Inferior parietal cortex (tissue), 1 donor: ENCODE results near the gene TNK2.
"Not testable (repeated sequence)": the region's sequence is repeated elsewhere in the genome, so short reads cannot be mapped to it uniquely, and the experiment has no call there.

Experiments used
- DNase-seq: peaks from one replicate; pipeline ENCODE4 v3.0.0-alpha.2; 2016; ENCODE audit errors: extremely low spot score

TNK2 gene

GRCh38 chr3:195850857-195851543, 57.4 kb downstream of the TNK2 start:
- DNase-seq: peak; percentile 95

DNA sequence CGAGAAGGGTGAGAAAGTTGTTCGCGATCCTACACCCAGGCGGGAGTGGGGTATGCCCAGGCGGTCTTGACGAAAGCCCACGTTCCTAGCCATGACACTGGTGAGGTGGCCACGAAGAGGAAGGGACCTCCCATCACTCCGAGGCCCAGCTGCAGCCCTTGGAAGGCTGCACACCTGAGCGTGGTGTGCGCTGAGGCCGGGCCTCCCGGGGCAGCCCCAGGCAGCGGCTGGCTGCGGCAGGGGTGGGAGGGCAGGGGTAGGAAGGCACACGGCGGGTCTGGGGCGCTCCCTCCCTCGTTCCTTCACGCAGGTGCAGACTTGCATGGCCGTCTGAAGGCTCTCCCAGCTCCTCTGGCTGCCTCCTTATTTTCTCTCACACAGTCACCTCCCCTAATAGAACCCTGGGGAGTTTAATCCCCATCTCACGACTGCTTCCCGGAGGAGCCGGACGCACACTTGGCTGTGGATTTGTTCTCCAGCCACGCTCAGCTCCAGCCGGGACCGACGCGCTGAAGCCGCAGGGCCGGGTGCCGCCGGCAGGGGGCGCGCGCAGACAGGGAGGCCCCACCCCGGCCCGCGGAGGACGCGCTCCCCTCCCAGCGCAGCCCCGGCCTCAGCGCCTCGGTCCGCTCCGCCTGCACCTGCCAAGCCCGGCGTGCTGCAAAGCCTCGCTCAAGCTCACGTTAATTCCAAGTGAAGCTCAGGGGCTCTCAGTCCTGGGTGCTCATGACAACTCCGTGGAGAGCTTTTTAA, 58.9 kb downstream of the TNK2 start:
- no peak for DNase-seq

GRCh38 chr3:195847055-195847950, 61.0 kb downstream of the TNK2 start:
- no peak for DNase-seq

GRCh38 chr3:195845483-195845882, 62.9 kb downstream of the TNK2 start:
- DNase-seq: no peak

GRCh38 chr3:195844671-195845218, 63.6 kb downstream of the TNK2 start:
- DNase-seq: no peak

DNA sequence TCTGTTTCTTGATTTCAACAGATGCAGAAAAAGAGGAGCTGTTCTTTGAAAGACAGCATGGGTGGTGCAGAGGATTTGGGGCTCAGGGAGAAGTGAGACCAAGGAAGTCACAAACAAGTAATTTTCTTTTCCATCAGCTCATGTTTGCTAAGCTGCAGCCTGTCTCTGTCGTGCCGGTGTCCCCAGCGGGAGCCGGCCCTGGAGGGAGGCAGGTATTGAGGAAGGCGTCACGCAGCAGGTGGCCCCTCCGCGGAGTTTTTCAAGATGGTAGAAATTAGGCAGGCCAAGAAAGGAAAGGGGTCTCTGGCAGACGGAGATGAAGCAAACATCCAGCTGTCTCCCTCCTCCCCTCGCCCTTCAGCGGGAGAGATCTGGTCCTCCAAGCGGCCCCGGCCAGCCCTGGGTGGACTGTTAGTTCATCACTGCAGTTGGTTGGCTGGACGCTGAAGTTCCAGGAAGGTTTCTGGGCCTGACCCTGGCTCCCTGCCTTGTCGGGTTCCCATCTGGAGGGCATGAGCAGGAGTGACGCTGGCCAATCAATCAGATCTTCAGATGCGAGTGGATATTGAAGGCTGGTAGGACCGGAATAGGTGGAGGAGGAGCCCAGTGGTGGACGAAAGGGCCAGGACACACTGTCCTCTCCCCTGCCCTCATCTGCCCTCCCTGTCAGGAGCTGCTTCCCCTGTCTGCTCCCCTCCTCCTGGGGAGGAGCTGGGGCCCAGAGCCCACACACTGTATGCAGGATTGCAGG, 68.9 kb downstream of the TNK2 start:
- no peak for DNase-seq

DNA sequence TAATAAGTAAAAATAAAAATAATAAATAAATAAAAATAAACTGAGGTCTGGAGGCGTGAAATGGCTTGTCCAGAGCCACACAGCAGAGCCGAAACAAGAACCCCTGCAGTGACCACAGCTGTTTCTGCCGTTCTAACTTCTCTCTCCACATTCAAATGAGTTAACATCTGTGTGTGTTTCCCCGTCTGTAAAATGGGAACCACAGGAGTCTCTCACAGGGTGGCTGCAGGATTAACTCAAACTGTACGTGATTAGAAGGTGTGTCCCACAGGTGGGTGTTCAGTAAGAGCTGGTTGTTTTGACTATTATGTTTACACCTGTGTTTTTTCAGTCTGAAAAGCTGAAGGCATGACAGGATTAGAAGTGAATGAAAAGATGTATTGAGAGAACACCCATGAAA, 69.6 kb downstream of the TNK2 start:
- no peak for DNase-seq

- DNase-seq: no peak
Observed at GRCh38 chr3:195836476-195837135, 71.7 kb downstream of the TNK2 start.

DNA sequence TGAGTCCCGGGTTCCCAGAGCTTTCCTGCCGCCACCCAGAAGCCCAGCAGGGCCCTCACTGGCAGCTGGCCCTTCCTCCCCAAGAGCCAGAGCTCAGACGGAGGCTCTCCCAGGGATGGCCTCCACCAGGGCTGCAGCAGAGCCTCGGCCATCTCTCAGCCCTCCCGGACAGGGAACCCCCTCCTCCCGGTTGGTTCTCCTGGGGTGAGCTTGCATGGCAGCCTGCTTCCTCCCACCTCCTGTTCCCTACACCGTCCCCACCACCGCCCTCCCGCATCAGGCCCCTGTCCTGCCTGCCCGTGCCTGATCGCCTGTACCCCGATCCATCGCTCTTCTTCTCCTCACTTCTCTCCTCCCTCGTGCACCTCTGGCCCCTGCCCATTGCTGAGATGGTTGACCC, 72.6 kb downstream of the TNK2 start:
- DNase-seq: no peak

- DNase-seq: no peak
Observed at GRCh38 chr3:195834675-195835583, 73.4 kb downstream of the TNK2 start.

GRCh38 chr3:195829897-195830254, 78.5 kb downstream of the TNK2 start:
- no peak for DNase-seq

DNA sequence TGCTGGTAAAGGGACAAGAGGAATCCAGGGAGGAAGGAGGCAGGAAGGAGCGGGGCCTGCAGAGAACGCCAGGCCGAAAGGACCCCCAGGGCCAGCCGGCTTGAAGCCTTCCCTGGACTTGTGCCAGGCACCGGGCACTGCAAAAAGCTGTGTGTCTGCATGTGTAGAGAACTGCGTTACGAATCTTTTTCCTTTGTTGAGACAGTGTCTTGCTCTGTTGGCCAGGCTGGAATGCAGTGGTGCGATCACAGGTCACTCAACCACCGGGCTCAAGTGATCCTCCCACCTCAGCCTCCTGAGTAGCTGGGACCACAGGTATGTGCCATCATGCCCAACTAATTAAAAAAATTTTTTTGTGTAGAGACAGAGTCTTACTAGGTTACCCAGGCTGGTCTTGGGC, 79.6 kb downstream of the TNK2 start:
- DNase-seq: no peak

DNA sequence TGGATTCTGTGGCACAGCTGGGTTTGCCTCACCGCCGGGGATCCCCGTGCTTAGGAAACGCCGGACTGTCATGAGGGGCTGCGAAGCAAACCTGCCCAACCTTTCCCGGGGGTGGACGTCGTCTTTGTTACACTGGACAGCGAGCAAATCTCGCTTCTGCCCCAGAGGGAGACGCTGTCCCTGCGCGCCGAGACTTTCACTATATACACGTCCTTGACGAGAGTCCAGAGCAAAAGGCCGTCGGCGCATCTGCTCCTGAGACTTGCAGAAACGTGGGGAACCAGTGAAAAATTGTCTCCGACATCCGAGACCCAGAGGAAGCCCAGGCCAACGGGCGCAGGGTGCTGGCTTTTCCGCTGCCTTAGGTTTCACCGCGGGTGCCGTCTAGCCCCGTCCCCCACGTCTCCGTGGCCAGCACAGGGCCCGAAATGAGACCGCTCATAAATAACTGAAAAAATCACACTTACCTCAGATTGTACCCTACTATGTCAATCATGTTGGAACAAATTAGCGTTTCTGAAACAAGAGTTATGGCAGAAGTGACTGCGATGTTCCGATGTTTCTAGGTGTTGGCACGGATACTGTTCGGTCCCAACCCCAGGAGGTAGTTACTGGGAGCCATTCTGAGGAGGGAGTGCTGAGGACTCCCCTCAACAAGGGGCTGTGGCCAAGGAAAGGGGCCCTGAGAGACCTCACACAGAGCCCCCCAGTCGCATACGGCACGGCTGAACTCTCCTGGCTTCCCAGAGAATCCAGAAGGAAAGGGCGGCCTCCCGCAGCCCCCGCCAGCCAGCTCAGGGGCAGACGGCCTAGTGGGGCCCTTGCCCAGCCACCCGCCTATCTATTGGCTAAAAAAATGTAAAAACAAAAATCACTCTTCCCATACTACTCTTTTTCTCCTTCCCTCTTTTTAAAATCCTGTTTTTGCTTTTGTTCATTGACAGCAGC, 82.2 kb downstream of the TNK2 start:
- DNase-seq: no peak

GRCh38 chr3:195825191-195825588, 83.2 kb downstream of the TNK2 start:
- no peak for DNase-seq

DNA sequence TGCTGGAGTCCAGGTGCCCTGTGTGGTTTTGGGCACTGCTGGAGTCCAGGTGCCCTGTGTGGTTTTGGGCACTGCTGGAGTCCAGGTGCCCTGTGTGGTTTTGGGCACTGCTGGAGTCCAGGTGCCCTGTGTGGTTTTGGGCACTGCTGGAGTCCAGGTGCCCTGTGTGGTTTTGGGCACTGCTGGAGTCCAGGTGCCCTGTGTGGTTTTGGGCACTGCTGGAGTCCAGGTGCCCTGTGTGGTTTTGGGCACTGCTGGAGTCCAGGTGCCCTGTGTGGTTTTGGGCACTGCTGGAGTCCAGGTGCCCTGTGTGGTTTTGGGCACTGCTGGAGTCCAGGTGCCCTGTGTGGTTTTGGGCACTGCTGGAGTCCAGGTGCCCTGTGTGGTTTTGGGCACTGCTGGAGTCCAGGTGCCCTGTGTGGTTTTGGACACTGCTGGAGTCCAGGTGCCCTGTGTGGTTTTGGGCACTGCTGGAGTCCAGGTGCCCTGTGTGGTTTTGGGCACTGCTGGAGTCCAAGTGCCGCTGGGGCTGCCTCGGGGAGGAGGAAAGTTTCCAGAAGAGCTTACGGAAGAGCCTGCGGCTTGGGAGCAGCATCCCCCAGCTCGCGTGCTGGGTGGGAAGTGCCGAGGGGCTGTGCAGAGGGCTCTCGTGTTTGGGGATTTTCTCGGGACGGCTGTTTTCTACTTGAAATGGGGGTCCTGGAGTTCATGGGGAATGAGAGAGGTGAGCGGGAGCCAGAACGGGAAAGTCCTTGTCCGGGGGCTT, 83.7 kb downstream of the TNK2 start:
- DNase-seq: not testable (repeated sequence)

DNA sequence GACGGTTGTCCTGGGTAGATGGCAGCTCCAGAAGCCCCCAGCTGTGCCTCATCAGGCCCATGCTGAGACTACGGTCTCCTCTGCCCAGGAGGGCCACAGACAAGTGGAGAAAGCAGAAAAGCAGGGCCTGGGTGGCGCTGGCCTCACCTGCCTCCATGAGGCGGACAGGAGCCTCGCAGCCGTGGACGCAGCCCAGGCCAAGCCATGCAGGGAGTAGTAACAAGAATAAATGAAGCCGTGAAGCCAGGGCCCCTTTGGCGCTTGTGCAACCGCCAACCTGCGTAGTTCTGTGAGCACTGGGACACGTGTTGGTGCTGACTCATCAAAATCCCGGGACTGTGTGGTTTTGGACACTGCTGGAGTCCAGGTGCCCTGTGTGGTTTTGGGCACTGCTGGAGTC, 84.4 kb downstream of the TNK2 start:
- DNase-seq: no peak

DNA sequence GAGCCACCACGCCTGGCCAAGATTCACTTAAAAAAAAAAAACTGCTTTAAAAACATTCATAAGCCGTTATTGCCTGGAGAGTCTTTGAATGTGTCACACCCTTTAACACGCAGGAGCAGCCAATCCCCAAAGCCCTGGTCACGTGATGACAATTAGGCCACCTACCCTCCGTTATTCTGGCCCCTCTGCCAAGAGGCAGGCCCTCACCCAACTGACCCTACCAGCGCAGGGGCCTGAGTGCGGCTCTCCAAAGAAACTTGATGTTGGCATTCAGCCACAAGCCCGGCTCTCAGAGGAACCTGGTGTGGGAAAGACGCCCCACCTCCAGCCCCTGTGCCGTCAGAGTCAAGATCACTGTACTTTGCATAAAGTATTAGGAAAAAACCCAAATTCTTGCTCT, 85.1 kb downstream of the TNK2 start:
- DNase-seq: no peak

GRCh38 chr3:195822131-195822696, 86.1 kb downstream of the TNK2 start:
- DNase-seq: no peak
